Adipocyte (in vitro differentiated cells): ENCODE measurements around the gene PDE6A.

ENCODE experiments used
- DNase-seq: peaks from one replicate; pipeline ENCODE4 v3.0.0-alpha.2; 2015; ENCODE audit warnings: low read depth
- H3K27me3 ChIP-seq: replicated peaks from 2 replicates; pipeline ENCODE4 v1.7.0; 2013; ENCODE audit warnings: mild to moderate bottlenecking, low read length, moderate library complexity; ENCODE audit not compliant: control insufficient read depth, insufficient read depth
- H3K36me3 ChIP-seq: 2 replicates; pipeline ENCODE4 v1.7.0; 2013; ENCODE audit warnings: low read length, mild to moderate bottlenecking, moderate library complexity; ENCODE audit not compliant: control insufficient read depth, insufficient read depth, severe bottlenecking
- H3K4me1 ChIP-seq: 2 replicates; pipeline ENCODE4 v1.7.0; 2013; ENCODE audit warnings: mild to moderate bottlenecking, low read length, moderate library complexity; ENCODE audit not compliant: control insufficient read depth, insufficient read depth
- H3K4me3 ChIP-seq: 2 replicates; pipeline ENCODE4 v1.7.0; 2013; ENCODE audit warnings: mild to moderate bottlenecking, low read length, moderate library complexity
- H3K9ac ChIP-seq: 2 replicates; pipeline ENCODE4 v1.7.0; 2013; ENCODE audit warnings: mild to moderate bottlenecking, low read length, moderate library complexity
- H3K9me3 ChIP-seq: 2 replicates; pipeline ENCODE4 v1.7.0; 2013; ENCODE audit warnings: mild to moderate bottlenecking, low read length, moderate library complexity; ENCODE audit not compliant: control insufficient read depth

Gene PDE6A

GRCh38 chr5:149820012-149820411 is 124.6 kb downstream of the PDE6A start:
- Histone ChIP-seq H3K4me1 (no peaks in the 10 kb centered on the region), H3K9ac (no peak overlapping the region), H3K4me3 (no peak overlapping the region), H3K9me3 (no peaks in the 10 kb centered on the region), H3K27me3 (no peaks in the 10 kb centered on the region), H3K36me3 (peaks cover 5% of the 10 kb centered on the region)
- no peak for DNase-seq

GRCh38 chr5:149818116-149818515 is 126.5 kb downstream of the PDE6A start:
- peaks cover 5% of the 10 kb centered on the region for H3K36me3 ChIP-seq
- no peak for DNase-seq

DNA sequence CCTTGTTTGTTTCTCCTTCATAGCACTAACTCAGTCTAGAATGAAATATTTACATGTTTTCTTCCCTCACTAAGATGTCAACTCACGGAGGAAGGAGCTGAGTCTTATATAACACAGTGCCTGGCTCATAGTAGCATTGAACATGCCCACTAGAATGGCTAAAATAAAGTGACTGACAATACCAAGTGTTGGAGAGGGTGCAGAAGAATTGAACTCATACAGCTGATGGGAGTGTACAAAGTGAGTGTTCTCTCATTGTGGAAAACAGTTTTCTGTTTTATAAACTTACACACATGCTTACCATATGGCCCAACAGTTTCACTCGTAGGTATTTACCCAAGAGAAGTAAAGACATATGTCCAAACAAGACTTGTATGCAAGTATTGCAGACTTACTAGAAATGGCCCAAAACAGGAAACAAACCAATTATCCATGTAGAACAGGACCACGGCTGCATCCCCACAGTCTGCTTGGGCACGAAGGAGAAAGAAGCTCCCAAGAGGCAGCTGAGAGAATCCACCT is 127.0 kb downstream of the PDE6A start:
- Histone ChIP-seq H3K36me3 (peaks cover 5% of the 10 kb centered on the region), H3K9ac (no peak overlapping the region), H3K4me3 (no peak overlapping the region), H3K4me1 (no peaks in the 10 kb centered on the region), H3K27me3 (no peaks in the 10 kb centered on the region), H3K9me3 (no peaks in the 10 kb centered on the region)
- DNase-seq: no peak

More at GRCh38 chr5:149818116-149818515, 126.5 kb downstream of the PDE6A start:
- Histone ChIP-seq H3K4me1 (no peaks in the 10 kb centered on the region), H3K9me3 (no peaks in the 10 kb centered on the region), H3K4me3 (no peak overlapping the region), H3K9ac (no peak overlapping the region), H3K27me3 (no peaks in the 10 kb centered on the region)

DNA sequence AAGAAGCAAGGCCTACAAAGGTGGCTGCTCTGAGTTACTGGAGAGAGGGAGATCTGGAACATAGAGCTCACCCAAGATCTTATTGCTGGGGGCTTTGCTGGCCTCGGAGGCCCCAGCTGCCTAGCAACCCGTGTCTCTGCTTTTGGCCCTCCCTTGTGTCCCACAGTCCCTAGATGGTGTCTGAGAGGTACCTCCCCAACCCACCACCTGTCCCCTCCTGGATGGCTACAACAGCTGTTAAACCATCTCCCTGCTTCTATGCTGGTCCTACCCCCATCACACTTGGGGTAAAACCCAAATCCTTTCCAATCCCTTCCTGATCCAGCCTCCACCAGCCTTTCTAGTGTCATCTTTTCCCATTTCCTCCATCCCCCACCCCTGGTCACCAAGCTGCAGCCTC is 127.9 kb downstream of the PDE6A start:
- H3K9ac ChIP-seq: no peak overlapping the region
- no peaks in the 10 kb centered on the region for H3K4me1 ChIP-seq
- H3K27me3 ChIP-seq: no peaks in the 10 kb centered on the region
- no peaks in the 10 kb centered on the region for H3K9me3 ChIP-seq
- DNase-seq: no peak
- no peaks in the 10 kb centered on the region for H3K36me3 ChIP-seq
- no peak overlapping the region for H3K4me3 ChIP-seq

DNA sequence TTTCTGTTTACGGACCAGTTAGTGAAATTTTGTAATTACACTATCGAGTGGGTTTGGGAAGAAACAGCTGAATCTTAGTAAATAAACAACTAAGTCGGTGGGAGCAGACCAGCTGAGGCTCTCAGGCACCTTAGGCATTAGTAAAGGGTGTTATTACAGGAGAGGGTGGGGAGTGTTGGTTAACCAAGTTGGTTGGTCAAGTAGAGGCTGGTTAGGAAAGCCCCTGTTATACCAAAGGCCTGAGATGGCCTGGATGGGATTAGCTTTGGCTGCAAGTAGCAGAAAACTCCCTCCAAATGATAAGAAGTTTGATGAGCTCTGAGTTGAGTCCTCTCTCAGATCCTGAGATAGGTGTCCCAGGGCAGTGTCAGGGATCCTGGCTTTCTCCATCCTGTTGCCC is 133.1 kb downstream of the PDE6A start:
- Histone ChIP-seq H3K9ac (no peak overlapping the region), H3K36me3 (no peaks in the 10 kb centered on the region), H3K9me3 (no peaks in the 10 kb centered on the region), H3K4me3 (no peak overlapping the region), H3K27me3 (no peaks in the 10 kb centered on the region), H3K4me1 (no peaks in the 10 kb centered on the region)
- no peak for DNase-seq

DNA sequence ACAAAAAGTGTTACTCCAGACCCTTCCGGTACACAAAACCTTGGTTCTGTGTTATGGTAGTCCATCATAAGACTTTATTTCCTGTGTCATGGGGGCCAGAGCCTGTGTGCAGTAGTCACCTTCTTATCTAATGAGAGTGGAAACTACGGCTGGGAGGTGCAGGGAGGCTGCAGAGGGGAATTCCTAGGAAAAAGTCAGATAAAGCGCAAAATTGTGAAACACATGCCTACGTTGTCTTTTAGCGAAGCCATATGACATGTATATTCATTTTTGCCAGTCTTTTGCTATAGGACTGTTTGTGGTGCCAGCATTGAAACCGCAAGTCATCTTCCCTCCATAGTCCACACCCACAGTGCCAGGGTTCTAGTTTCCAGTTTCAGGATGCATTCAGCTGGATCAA is 133.7 kb downstream of the PDE6A start:
- Histone ChIP-seq H3K4me1 (peaks cover 6% of the 10 kb centered on the region), H3K27me3 (no peaks in the 10 kb centered on the region), H3K9me3 (no peaks in the 10 kb centered on the region), H3K9ac (no peak overlapping the region), H3K4me3 (no peak overlapping the region), H3K36me3 (no peaks in the 10 kb centered on the region)
- DNase-seq: no peak

DNA sequence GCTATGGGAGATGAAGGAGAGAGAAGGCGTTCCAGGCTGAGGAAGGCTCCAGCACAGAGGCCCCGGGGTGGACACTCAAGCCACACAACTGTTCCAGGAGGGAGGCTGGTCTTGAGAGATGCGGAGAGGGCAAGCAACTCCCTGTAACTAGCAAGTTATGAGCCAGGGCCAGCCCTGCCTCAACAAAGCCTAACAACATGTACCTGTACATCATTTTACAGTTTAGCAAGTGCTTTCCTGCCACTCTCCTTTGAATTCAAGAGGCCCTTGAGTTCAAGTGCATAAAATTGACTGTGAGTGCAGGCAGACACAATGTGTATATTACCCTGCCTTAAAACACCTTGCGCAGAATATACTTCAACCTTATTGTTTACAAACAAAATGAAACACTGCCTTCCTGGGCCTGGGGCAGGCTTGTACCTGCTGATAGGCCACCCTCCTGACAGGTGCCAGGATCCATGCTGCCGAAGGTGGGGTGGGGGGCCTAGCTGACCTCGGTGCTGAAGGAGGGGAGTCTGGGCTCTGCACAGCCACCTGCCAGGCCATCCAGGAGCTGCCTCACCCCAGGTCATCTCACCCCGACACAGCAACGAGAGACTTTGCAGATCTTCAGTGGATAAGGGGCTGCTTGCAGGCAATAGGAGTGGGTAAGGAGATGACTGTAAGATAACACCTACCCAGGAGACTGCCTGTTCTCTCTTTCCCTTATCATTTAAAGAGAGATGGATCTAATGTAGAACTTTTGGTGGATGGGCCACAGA is 134.5 kb downstream of the PDE6A start:
- no peak for DNase-seq
- Histone ChIP-seq H3K9me3 (no peaks in the 10 kb centered on the region), H3K4me3 (no peak overlapping the region)

GRCh38 chr5:149808264-149808982 is 136.2 kb downstream of the PDE6A start:
- no peak overlapping the region for H3K4me3 ChIP-seq
- H3K27me3 ChIP-seq: no peaks in the 10 kb centered on the region
- H3K36me3 ChIP-seq: no peaks in the 10 kb centered on the region
- H3K9me3 ChIP-seq: no peaks in the 10 kb centered on the region
- DNase-seq: no peak
- H3K9ac ChIP-seq: no peak overlapping the region
- H3K4me1 ChIP-seq: peaks cover 21% of the 10 kb centered on the region

More for the DNA sequence above, 134.5 kb downstream of the PDE6A start:
- H3K4me1 ChIP-seq: peaks cover 10% of the 10 kb centered on the region
- no peak overlapping the region for H3K9ac ChIP-seq
- H3K36me3 ChIP-seq: no peaks in the 10 kb centered on the region
- no peaks in the 10 kb centered on the region for H3K27me3 ChIP-seq
